Transverse colon (tissue), 4 donors: Measurements from ENCODE around the gene PDIA4. TPM values are rescaled to one million over a fixed set of nuclear protein-coding genes. Genes with fewer than 3 reads are reported as not detected.

Experiments used
- DNase-seq: peaks from one replicate; pipeline ENCODE4 v3.0.0-alpha.2; 2019
- H3K27ac ChIP-seq, 4 donors: fragments of 200-600 bp; sonication (generic); 2 replicates each; pipeline ENCODE4 v1.5.1; 2016 to 2018; ENCODE audit warnings: inconsistent platforms in 4 of 4
- H3K27me3 ChIP-seq: fragments of 200-600 bp; sonication (generic); 2 replicates; pipeline ENCODE4 v1.5.1; 2017; ENCODE audit warnings: inconsistent platforms
- H3K36me3 ChIP-seq, 4 donors: fragments of 200-600 bp; sonication (generic); 2 replicates each; pipeline ENCODE4 v1.5.1; 2017 to 2019; ENCODE audit warnings: inconsistent platforms in 4 of 4
- H3K4me1 ChIP-seq, 4 donors: fragments of 200-600 bp; sonication (generic); 2 replicates each; pipeline ENCODE4 v1.5.1; 2017 to 2020; ENCODE audit warnings: inconsistent platforms in 4 of 4
- H3K4me3 ChIP-seq, 4 donors: fragments of 200-600 bp; sonication (generic); 1 replicate in 1 of 4; 2 replicates in 3 of 4; pipeline versions ENCODE4 v1.5.1 to v1.6.1; 2017 to 2019; ENCODE audit warnings: inconsistent platforms in 4 of 4
- H3K9me3 ChIP-seq, 2 donors: fragments of 200-600 bp; sonication (generic); 2 replicates each; pipeline ENCODE4 v1.5.1; 2017 to 2019; ENCODE audit warnings: inconsistent platforms in 2 of 2
- EP300 ChIP-seq: sonication (generic); formaldehyde crosslinking; IDR thresholded peaks from one replicate; pipeline ENCODE4 v1.6.1; 2017; ENCODE audit warnings: antibody characterized with exemption, low read depth
- POLR2A ChIP-seq: fragments of 450-650 bp; IDR thresholded peaks from one replicate; pipeline ENCODE4 v1.6.1; 2016; ENCODE audit warnings: antibody characterized with exemption, mild to moderate bottlenecking, moderate library complexity
- POLR2AphosphoS5 ChIP-seq, 3 donors: sonication (generic); formaldehyde crosslinking; IDR thresholded peaks; one replicate each; pipeline ENCODE4 v1.6.1; 2016; ENCODE audit warnings: antibody characterized with exemption in 3 of 3
- WGBS, 2 donors: methylation state at CpG; one replicate each; pipeline ENCODE4 v1.1.5; 2018; ENCODE audit warnings: low coverage in 1 of 2; 5-methylcytosine and 5-hydroxymethylcytosine counted together
- in situ Hi-C, 4 donors: fragments of 200-750 bp; cut with MboI; loops; one replicate each; pipeline versions ENCODE4 v1.15.0 to v1.15.1; 2017; ENCODE audit warnings: low sequenced_read_pairs in 3 of 4, low pct_ligation_motif_present in 1 of 4, low pct_unique_long_range_greater_than_20kb in 1 of 4
- intact Hi-C: fragments of 100-400 bp; cut with DNase I; formaldehyde crosslinking; loops from one replicate; pipeline ENCODE4 v1.15.1; 2023; ENCODE audit warnings: low total_unique reads
- total RNA-seq, 4 donors: library from RNA; depleted of rRNA; stranded (reverse); fragments of >200 nt; gene quantifications; one replicate each; pipeline ENCODE4 v1.1.0, GENCODE V29; 2016
- TF ChIP-seq, protein P1 (sequence below), 5 experiments: fragments of 200-600 bp in 3 of 5; fragments of 450-650 bp in 2 of 5; sonication (generic) in 3 of 5; IDR thresholded peaks; 1 replicate in 2 of 5; 2 replicates in 3 of 5; pipeline ENCODE4 v1.5.1; 2016 to 2017; ENCODE audit warnings: antibody characterized with exemption in 5 of 5, inconsistent platforms in 3 of 5, mild to moderate bottlenecking in 2 of 5, moderate library complexity in 1 of 5

Gene PDIA4, protein sequence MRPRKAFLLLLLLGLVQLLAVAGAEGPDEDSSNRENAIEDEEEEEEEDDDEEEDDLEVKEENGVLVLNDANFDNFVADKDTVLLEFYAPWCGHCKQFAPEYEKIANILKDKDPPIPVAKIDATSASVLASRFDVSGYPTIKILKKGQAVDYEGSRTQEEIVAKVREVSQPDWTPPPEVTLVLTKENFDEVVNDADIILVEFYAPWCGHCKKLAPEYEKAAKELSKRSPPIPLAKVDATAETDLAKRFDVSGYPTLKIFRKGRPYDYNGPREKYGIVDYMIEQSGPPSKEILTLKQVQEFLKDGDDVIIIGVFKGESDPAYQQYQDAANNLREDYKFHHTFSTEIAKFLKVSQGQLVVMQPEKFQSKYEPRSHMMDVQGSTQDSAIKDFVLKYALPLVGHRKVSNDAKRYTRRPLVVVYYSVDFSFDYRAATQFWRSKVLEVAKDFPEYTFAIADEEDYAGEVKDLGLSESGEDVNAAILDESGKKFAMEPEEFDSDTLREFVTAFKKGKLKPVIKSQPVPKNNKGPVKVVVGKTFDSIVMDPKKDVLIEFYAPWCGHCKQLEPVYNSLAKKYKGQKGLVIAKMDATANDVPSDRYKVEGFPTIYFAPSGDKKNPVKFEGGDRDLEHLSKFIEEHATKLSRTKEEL
- total RNA-seq = 10 to 100 TPM; 44.5 to 79.5 (median 74.7) TPM

DNA sequence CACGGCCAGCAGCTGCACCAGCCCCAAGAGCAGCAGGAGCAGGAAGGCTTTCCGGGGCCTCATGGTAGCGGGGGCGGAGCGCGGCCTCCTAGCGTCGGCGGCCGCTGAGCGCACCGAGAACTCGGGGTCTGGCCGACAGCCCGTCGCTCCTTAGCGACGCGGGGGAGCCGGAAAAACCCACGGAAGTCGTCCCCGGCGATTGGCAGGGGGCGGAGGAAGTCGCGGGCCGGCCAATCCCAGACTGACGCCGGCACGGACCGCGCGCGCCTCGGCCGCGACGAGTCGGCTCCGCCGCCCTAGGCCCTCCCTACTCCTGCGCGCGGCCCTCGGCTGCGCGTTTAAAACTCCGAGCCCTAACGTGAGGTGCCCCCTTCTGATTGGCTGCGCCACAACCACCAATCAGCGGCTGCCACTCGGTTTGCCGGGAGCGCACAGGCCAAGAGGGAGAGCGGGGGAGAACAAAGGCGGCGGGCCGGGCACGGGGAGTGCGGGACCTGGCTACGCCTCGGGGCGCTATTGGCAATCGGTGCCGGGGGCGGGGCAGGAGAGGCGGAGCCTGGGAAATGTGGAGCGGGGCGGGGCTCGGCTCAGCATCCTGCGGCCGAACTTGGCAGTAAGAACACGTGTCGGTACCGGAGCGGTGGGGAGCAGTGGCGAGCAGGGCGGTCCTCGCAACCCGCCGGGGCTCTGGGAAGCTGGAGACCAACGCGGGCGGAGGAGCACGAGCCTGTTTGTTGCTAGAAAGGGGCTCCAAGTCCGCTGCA is at the start of gene PDIA4:
PDIA4 (minus strand) TSS at position 160 of the 764 bp plus-strand sequence; CDS start at position 63, 97 bp downstream.
- no peaks in the 10 kb centered on the region for H3K27me3 ChIP-seq
- intact Hi-C loops = loop anchor here (10.0 kb wide), 1 partner anchor 686 kb away; a partner anchor contains a TSS
- peak within 1 kb of the TSS; percentile 95 to 98 (median 97) for H3K27ac ChIP-seq
- in situ Hi-C loops = no loop called here
- TF ChIP-seq EP300 (no peak), POLR2A (peak; percentile 85), POLR2AphosphoS5 (IDR thresholded peaks at IDR 0.05) (peak; percentile 85 to 92 (median 90))
- TF ChIP-seq, protein P1, sequence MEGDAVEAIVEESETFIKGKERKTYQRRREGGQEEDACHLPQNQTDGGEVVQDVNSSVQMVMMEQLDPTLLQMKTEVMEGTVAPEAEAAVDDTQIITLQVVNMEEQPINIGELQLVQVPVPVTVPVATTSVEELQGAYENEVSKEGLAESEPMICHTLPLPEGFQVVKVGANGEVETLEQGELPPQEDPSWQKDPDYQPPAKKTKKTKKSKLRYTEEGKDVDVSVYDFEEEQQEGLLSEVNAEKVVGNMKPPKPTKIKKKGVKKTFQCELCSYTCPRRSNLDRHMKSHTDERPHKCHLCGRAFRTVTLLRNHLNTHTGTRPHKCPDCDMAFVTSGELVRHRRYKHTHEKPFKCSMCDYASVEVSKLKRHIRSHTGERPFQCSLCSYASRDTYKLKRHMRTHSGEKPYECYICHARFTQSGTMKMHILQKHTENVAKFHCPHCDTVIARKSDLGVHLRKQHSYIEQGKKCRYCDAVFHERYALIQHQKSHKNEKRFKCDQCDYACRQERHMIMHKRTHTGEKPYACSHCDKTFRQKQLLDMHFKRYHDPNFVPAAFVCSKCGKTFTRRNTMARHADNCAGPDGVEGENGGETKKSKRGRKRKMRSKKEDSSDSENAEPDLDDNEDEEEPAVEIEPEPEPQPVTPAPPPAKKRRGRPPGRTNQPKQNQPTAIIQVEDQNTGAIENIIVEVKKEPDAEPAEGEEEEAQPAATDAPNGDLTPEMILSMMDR (IDR thresholded peaks at IDR 0.05) = peak in 2 of 5 experiments; percentile 20 to 48
- peak; percentile 100 for DNase-seq
- H3K36me3 ChIP-seq = no peaks in the 10 kb centered on the region
- 0% methylated on average over 35 of the region's 87 CpGs; no CpG with 5 or more reads in 1 of the 2 donors for WGBS, 2 donors
- peaks cover 7 to 29% (median 16%) of the 10 kb centered on the region in 4 donors for H3K4me1 ChIP-seq
- H3K4me3 ChIP-seq = peak within 1 kb of the TSS; percentile 86 to 98 (median 92)
- H3K9me3 ChIP-seq = no peaks in the 10 kb centered on the region

DNA sequence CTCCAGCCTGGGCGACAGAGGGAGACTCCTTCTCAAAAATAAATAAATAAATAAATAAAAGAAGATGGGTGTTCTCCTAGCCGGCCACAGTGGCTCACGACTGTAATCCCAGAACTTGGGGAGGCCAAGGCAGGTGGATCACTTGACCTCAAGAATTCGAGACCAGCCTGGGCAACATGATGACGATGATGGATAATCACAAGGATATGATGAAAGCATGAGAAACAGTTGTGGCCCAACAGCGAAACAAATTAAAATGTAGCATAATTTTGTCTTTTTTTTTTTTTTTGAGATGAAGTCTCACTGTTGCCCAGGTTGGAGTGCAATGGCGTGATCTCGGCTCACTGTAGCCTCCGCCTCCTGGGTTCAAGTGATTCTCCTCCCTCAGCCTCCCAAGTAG is 49.3 kb upstream of the PDIA4 start:
- 74 to 95% methylated on average over 6 to 9 of the region's 9 CpGs for WGBS, 2 donors
- intact Hi-C loops = no loop called here

DNA sequence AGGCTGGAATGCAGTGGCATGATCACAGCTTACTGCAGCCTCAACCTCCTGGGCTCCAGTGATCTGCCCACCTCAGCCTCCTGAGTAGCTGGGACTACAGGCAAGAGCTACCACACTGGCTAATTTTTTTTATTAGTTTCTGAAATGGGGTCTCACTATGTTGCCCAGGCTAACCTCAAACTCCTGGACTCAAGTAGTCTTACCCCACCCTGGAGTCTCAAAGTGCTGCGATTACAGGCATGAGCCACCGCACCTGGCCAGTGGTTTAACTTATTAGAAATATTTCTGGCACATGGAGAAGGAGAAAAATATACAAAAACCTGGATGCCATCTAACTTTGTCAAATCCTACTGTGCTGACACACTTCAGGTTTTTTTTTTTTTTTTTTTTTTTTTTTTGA is 47.0 kb upstream of the PDIA4 start:
- 93 to 100% methylated on average over 2 of the region's 2 CpGs for WGBS, 2 donors
- DNase-seq = no peak

More for the DNA sequence above, 49.3 kb upstream of the PDIA4 start:
- TF ChIP-seq EP300 = no peak
- TF ChIP-seq, protein P1 (IDR thresholded peaks at IDR 0.05) = no peak
- no peak for TF ChIP-seq POLR2AphosphoS5 (IDR thresholded peaks at IDR 0.05)
- no peak for TF ChIP-seq POLR2A
- no peaks in the 10 kb centered on the region for H3K4me1 ChIP-seq
- no peaks in the 10 kb centered on the region for H3K27me3 ChIP-seq
- no peaks in the 10 kb centered on the region for H3K9me3 ChIP-seq
- in situ Hi-C loops = no loop called here
- no peak overlapping the region for H3K4me3 ChIP-seq
- DNase-seq = no peak
- peaks cover 0 to 7% (median 0%) of the 10 kb centered on the region in 4 donors for H3K36me3 ChIP-seq
- no peak overlapping the region for H3K27ac ChIP-seq

More for the DNA sequence above, 47.0 kb upstream of the PDIA4 start:
- Histone ChIP-seq H3K27ac (no peak overlapping the region), H3K36me3 (peaks cover 0 to 28% (median 5%) of the 10 kb centered on the region in 4 donors), H3K4me1 (no peaks in the 10 kb centered on the region), H3K9me3 (no peaks in the 10 kb centered on the region), H3K4me3 (no peak overlapping the region), H3K27me3 (no peaks in the 10 kb centered on the region)
- TF ChIP-seq, protein P1 (IDR thresholded peaks at IDR 0.05) = no peak
- no peak for TF ChIP-seq POLR2AphosphoS5 (IDR thresholded peaks at IDR 0.05)
- no peak for TF ChIP-seq EP300
- TF ChIP-seq POLR2A = no peak
- in situ Hi-C loops = no loop called here
- intact Hi-C loops = no loop called here
